HG03135 (cell line): Measurements from ENCODE around the gene BTN1A1.
"Not testable (repeated sequence)": the region's sequence is repeated elsewhere in the genome, so short reads cannot be mapped to it uniquely, and the experiment has no call there.

Experiments
- ATAC-seq: cut with Tn5 transposase; IDR thresholded peaks from one replicate; pipeline ENCODE4 v1.9.1; 2021; ENCODE audit warnings: mild to moderate bottlenecking, moderate library complexity; ENCODE audit not compliant: unreplicated experiment

Gene BTN1A1

GRCh38 chr6:26507658-26508057 is 7.6 kb downstream of the BTN1A1 start:
- ATAC-seq = no peak

- ATAC-seq = not testable (repeated sequence)
Observed at GRCh38 chr6:26511033-26511432, 10.9 kb downstream of the BTN1A1 start.

GRCh38 chr6:26514984-26515383 is 14.9 kb downstream of the BTN1A1 start:
- no peak for ATAC-seq

GRCh38 chr6:26516481-26517427 is 16.7 kb downstream of the BTN1A1 start:
- ATAC-seq = no peak

- ATAC-seq = no peak
Observed at GRCh38 chr6:26519359-26519758, 19.3 kb downstream of the BTN1A1 start.

GRCh38 chr6:26520237-26520849 is 20.2 kb downstream of the BTN1A1 start:
- ATAC-seq = peak; percentile 42

- ATAC-seq = peak; percentile 51
Observed at GRCh38 chr6:26520850-26521599, 20.9 kb downstream of the BTN1A1 start.

- ATAC-seq = peak; percentile 55
Observed at GRCh38 chr6:26521600-26522391, 21.7 kb downstream of the BTN1A1 start.

GRCh38 chr6:26522486-26523228 is 22.6 kb downstream of the BTN1A1 start:
- not testable (repeated sequence) for ATAC-seq

GRCh38 chr6:26524314-26524713 is 24.2 kb downstream of the BTN1A1 start:
- not testable (repeated sequence) for ATAC-seq

GRCh38 chr6:26524722-26525370 is 24.7 kb downstream of the BTN1A1 start:
- no peak for ATAC-seq

GRCh38 chr6:26525838-26526237 is 25.7 kb downstream of the BTN1A1 start:
- ATAC-seq = no peak

- ATAC-seq = no peak
Observed at GRCh38 chr6:26526928-26527327, 26.8 kb downstream of the BTN1A1 start.

- ATAC-seq = no peak
Observed at GRCh38 chr6:26530203-26530602, 30.1 kb downstream of the BTN1A1 start.

- no peak for ATAC-seq
Observed at GRCh38 chr6:26531897-26532296, 31.8 kb downstream of the BTN1A1 start.

GRCh38 chr6:26532699-26533531 is 32.8 kb downstream of the BTN1A1 start:
- ATAC-seq = no peak

GRCh38 chr6:26533532-26533931 is 33.4 kb downstream of the BTN1A1 start:
- no peak for ATAC-seq

GRCh38 chr6:26534681-26535465 is 34.8 kb downstream of the BTN1A1 start:
- ATAC-seq = no peak
